ENCODE measurements around the gene CHD2. TPM values are rescaled to one million over a fixed set of nuclear protein-coding genes. Genes with fewer than 3 reads are reported as not detected.

The CHD2 gene
- total RNA-seq, 1 experiment from 2014 or later, result 63.3 TPM

- H3K4me3 Mint-ChIP-seq, result no peak overlapping the region
- Histone ChIP-seq H4K91ac (ENCODE audit: insufficient read length, low read depth, low read length) (no peak overlapping the region), H3K27ac (ENCODE audit: insufficient read length, low read depth, low read length) (no peak overlapping the region), H3K23ac (ENCODE audit: insufficient read length, low read depth, low read length) (no peak overlapping the region), H3K4ac (ENCODE audit: low read depth, low read length) (no peak overlapping the region), H3K9ac (ENCODE audit: extremely low read depth, insufficient read length, low read length) (no peak overlapping the region), H3K14ac (ENCODE audit: insufficient read depth, low read length) (no peak overlapping the region), H3K4me2 (ENCODE audit: insufficient read depth, insufficient read length, low read length) (no peak overlapping the region), H3K18ac (ENCODE audit: insufficient read length, low read depth, low read length) (no peak overlapping the region), H4K8ac (replicated peaks; ENCODE audit: insufficient read length, low read depth, low read length) (no peak overlapping the region), H3K79me2 (ENCODE audit: insufficient read depth, low read length) (no peaks in the 10 kb centered on the region), H4K20me1 (ENCODE audit: control insufficient read depth, insufficient read depth, insufficient read length) (no peaks in the 10 kb centered on the region), H3T11ph (ENCODE audit: low read length) (no peak overlapping the region), H3K27me3 (ENCODE audit: insufficient read depth, low read length) (no peaks in the 10 kb centered on the region), H3K79me1 (ENCODE audit: insufficient read depth, low read depth, low read length, poor library complexity, severe bottlenecking) (no peaks in the 10 kb centered on the region), H2BK12ac (ENCODE audit: insufficient read length, low read depth, low read length) (no peak overlapping the region), H2BK5ac (ENCODE audit: insufficient read length, low read length) (no peak overlapping the region), H3K56ac (ENCODE audit: insufficient read length, low read depth, low read length) (no peak overlapping the region), H2BK15ac (ENCODE audit: low read depth, low read length) (no peak overlapping the region), H2AK5ac (ENCODE audit: insufficient read length, low read length) (no peak overlapping the region), H3K9me3 (ENCODE audit: control insufficient read depth, low read depth, low read length) (no peaks in the 10 kb centered on the region), H3K4me1 (ENCODE audit: insufficient read depth, low read length) (no peaks in the 10 kb centered on the region), H2BK120ac (ENCODE audit: low read depth, low read length, poor library complexity, severe bottlenecking) (no peak overlapping the region), H4K5ac (ENCODE audit: insufficient read length, low read depth, low read length) (no peak overlapping the region), H2AFZ (ENCODE audit: low read length) (no peak overlapping the region), H2BK20ac (ENCODE audit: low read depth, low read length, poor library complexity, severe bottlenecking) (no peak overlapping the region), H3K23me2 (ENCODE audit: insufficient read length, low read depth, low read length, poor library complexity, severe bottlenecking) (no peaks in the 10 kb centered on the region)
- H3K9me3 Mint-ChIP-seq, result no peaks in the 10 kb centered on the region
- H3K4me1 Mint-ChIP-seq, result no peaks in the 10 kb centered on the region
- peaks cover 70 to 96% (median 94%) of the 10 kb centered on the region in 3 experiments for H3K36me3 Mint-ChIP-seq (ENCODE audit: insufficient read depth in 1 of 3, low read depth in 3 of 3)
- no peak for DNase-seq
- no peaks in the 10 kb centered on the region for H3K27me3 Mint-ChIP-seq (ENCODE audit: low read depth)
- no peak overlapping the region for H3K27ac Mint-ChIP-seq
- TF ChIP-seq, protein P1, sequence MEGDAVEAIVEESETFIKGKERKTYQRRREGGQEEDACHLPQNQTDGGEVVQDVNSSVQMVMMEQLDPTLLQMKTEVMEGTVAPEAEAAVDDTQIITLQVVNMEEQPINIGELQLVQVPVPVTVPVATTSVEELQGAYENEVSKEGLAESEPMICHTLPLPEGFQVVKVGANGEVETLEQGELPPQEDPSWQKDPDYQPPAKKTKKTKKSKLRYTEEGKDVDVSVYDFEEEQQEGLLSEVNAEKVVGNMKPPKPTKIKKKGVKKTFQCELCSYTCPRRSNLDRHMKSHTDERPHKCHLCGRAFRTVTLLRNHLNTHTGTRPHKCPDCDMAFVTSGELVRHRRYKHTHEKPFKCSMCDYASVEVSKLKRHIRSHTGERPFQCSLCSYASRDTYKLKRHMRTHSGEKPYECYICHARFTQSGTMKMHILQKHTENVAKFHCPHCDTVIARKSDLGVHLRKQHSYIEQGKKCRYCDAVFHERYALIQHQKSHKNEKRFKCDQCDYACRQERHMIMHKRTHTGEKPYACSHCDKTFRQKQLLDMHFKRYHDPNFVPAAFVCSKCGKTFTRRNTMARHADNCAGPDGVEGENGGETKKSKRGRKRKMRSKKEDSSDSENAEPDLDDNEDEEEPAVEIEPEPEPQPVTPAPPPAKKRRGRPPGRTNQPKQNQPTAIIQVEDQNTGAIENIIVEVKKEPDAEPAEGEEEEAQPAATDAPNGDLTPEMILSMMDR (conservative IDR thresholded peaks at IDR 0.05), result no peak
- WGBS (ENCODE audit: extremely low coverage, insufficient read length, low lambda C conversion rate), result no CpG with 5 or more reads among the region's 6 CpGs
These were observed 117.4 kb downstream of the CHD2 start for GRCh38 chr15:93017526-93017925.

Measured in H9 (cell line).